T-helper 1 cell treated with Interleukin-12 subunit alpha and Interleukin-12 subunit beta and Interleukin-4 antibody, amounts not matched to agents 30 μg/mL and 1 μg/mL, for 36 hours (primary cell): Measurements from ENCODE around the gene MYOD1.

Source experiments
- H3K27ac Mint-ChIP-seq: one replicate; pipeline ENCODE4 v1.8.0; 2021; ENCODE audit warnings: mild to moderate bottlenecking, mixed read lengths
- H3K27me3 Mint-ChIP-seq: one replicate; pipeline ENCODE4 v1.8.0; 2021; ENCODE audit warnings: low read depth, mixed read lengths
- H3K36me3 Mint-ChIP-seq: one replicate; pipeline ENCODE4 v1.8.0; 2021; ENCODE audit warnings: low read depth, mixed read lengths
- H3K4me1 Mint-ChIP-seq: one replicate; pipeline ENCODE4 v1.8.0; 2021; ENCODE audit warnings: low read depth, mixed read lengths
- H3K4me3 Mint-ChIP-seq: one replicate; pipeline ENCODE4 v1.8.0; 2021; ENCODE audit warnings: mild to moderate bottlenecking, moderate library complexity, mixed read lengths
- H3K9me3 Mint-ChIP-seq: one replicate; pipeline ENCODE4 v1.8.0; 2021; ENCODE audit warnings: mixed read lengths

MYOD1 gene

DNA sequence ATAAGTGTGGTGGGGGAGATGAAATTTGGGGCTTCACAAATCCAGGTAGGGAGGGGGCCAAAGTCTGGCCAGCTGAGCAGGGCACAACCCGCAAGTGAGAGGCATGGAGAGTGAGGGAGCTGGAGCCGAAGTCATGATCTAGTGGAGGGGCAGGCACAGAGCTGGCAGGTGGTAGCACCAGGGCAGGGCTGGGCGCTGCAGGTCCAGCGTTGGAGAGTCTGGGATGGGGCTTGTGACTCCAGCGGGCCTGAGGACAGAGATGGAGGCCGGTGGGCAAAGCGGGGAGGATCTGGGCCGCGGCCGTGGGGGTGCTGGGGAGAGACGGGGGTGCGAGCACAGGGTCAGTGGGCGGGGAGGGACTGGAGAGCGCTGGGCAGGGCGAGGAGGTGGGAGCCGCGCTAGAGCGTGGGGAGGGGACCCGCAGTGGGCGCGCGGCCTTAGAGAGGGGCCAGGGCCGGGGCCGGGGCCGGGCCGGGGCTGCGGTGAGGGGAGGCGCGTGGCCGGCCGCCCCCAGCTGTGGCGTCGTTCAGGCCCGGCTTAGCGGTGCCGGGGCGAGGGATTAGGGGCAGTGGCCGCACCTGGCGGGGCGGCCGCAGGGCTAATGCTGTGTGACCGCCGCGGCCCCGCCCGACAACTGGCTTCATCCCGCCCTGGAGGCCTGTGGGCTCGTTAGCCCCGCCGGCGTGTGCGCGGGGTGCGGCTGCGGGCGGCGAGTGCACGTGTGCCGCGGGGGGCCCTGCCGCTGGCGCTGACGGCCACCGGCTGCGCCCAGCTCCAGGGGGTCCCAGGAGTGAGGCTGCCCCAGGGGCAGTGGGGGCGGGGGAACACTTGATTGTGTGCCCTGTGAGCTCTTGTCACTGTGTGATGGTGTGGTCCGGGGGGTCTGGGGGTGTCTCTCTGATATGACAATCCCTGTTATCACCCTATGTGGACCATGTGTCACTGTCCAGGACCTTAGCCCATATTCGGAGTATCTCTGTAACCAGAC, 23.6 kb upstream of the MYOD1 start:
- Mint-ChIP-seq H3K36me3 (no peaks in the 10 kb centered on the region), H3K4me3 (no peak overlapping the region), H3K4me1 (no peaks in the 10 kb centered on the region), H3K9me3 (no peaks in the 10 kb centered on the region), H3K27ac (no peak overlapping the region), H3K27me3 (peaks cover 59% of the 10 kb centered on the region)

GRCh38 chr11:17696741-17697140, 22.6 kb upstream of the MYOD1 start:
- Mint-ChIP-seq H3K36me3 (no peaks in the 10 kb centered on the region), H3K4me3 (no peak overlapping the region), H3K9me3 (no peaks in the 10 kb centered on the region), H3K27ac (no peak overlapping the region), H3K4me1 (no peaks in the 10 kb centered on the region), H3K27me3 (peaks cover 51% of the 10 kb centered on the region)

GRCh38 chr11:17697175-17697949, 22.0 kb upstream of the MYOD1 start:
- Mint-ChIP-seq H3K4me1 (no peaks in the 10 kb centered on the region), H3K9me3 (no peaks in the 10 kb centered on the region), H3K27ac (no peak overlapping the region), H3K4me3 (no peak overlapping the region), H3K27me3 (peaks cover 50% of the 10 kb centered on the region), H3K36me3 (no peaks in the 10 kb centered on the region)

GRCh38 chr11:17699147-17700114, 19.9 kb upstream of the MYOD1 start:
- Mint-ChIP-seq H3K27ac (no peak overlapping the region), H3K4me1 (no peaks in the 10 kb centered on the region), H3K27me3 (peaks cover 36% of the 10 kb centered on the region), H3K9me3 (no peaks in the 10 kb centered on the region), H3K4me3 (no peak overlapping the region), H3K36me3 (no peaks in the 10 kb centered on the region)

DNA sequence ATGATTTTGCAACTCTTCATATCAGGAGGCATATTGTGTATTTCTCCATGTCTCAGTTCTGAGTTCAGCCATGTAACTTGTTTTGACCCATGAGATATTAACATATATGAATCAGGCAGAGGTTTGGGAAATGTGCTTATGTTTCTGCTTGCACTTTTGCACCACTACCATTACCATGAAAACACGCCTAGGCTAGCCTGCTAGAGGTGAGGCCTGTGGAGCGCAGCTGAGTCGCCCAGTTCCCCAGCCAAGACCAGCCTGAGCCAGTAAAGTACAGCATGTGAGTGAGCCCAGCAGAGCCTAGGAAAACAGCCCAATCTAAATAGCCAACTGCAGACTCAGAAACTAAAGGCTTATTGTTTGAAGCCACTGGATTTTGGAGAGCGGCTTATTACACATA, 18.4 kb upstream of the MYOD1 start:
- no peaks in the 10 kb centered on the region for H3K36me3 Mint-ChIP-seq
- no peak overlapping the region for H3K27ac Mint-ChIP-seq
- H3K9me3 Mint-ChIP-seq, result no peaks in the 10 kb centered on the region
- peaks cover 27% of the 10 kb centered on the region for H3K27me3 Mint-ChIP-seq
- no peak overlapping the region for H3K4me3 Mint-ChIP-seq
- H3K4me1 Mint-ChIP-seq, result no peaks in the 10 kb centered on the region

DNA sequence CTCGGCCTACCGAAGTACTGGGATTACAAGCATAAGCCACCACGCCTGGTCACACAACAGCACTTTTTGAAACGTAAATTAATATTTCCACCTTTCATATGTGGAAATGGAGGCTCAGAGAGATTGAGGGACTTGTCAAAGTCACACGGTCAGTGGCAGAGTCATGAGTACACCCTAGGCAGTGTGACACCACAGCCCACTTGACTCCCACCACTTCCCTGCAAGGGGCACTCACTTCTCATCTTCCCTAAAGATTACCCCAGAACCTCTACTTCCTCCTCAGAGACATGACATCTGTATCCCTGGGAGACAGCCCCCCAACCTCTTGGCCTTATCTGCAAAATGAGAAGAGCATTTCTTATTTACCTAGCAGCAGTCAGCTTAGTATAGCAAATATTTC, 16.5 kb upstream of the MYOD1 start:
- Mint-ChIP-seq H3K4me1 (no peaks in the 10 kb centered on the region), H3K9me3 (no peaks in the 10 kb centered on the region), H3K36me3 (no peaks in the 10 kb centered on the region), H3K27ac (no peak overlapping the region), H3K27me3 (peaks cover 11% of the 10 kb centered on the region), H3K4me3 (no peak overlapping the region)

DNA sequence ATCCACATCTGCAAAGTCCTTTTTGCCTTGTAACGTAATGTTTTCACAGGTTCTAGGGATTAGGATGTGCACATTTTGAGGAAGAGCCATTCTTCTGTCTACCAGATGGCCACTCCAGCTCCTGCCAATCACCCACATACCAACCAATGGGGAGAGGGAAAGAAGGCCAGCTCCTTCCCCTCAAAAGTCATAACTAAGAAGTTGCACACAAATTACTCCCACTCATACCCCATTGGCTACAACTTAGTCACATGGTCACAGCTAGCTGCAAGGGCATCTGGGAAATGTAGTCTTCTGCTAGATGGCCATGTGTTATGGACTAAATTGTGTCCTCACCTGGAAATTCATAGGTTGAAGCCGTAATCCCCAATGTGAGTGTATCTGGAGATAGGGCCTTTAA, 15.4 kb upstream of the MYOD1 start:
- Mint-ChIP-seq H3K9me3 (no peaks in the 10 kb centered on the region), H3K27me3 (peaks cover 3% of the 10 kb centered on the region), H3K4me1 (no peaks in the 10 kb centered on the region), H3K36me3 (no peaks in the 10 kb centered on the region), H3K4me3 (no peak overlapping the region), H3K27ac (no peak overlapping the region)

DNA sequence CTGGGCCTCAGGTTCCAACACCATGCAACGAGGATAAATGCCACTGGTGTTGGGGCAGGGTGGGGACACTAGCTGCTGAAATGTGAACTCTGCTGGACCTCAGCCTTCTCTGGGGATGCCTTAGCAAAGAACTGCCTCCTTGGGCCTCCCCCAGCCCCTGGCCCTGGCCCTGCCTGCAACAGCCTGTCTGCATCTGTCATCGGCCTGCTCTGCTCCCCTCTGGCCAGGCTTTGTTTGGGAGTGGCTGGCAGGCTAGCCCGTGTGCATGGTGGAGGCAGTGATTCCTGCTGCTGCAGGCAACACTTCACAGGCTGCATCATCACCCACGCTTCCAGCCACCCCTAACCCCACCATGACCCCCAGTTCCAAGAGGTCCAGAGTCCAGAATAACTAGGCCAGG, 11.5 kb upstream of the MYOD1 start:
- H3K4me3 Mint-ChIP-seq, result no peak overlapping the region
- no peaks in the 10 kb centered on the region for H3K9me3 Mint-ChIP-seq
- no peak overlapping the region for H3K27ac Mint-ChIP-seq
- H3K4me1 Mint-ChIP-seq, result no peaks in the 10 kb centered on the region
- no peaks in the 10 kb centered on the region for H3K36me3 Mint-ChIP-seq
- peaks cover 8% of the 10 kb centered on the region for H3K27me3 Mint-ChIP-seq

- no peaks in the 10 kb centered on the region for H3K36me3 Mint-ChIP-seq
- H3K4me1 Mint-ChIP-seq, result no peaks in the 10 kb centered on the region
- H3K4me3 Mint-ChIP-seq, result no peak overlapping the region
- H3K27ac Mint-ChIP-seq, result no peak overlapping the region
- H3K9me3 Mint-ChIP-seq, result no peaks in the 10 kb centered on the region
- peaks cover 5% of the 10 kb centered on the region for H3K27me3 Mint-ChIP-seq
Measured at GRCh38 chr11:17711836-17712235, 7.5 kb upstream of the MYOD1 start.

DNA sequence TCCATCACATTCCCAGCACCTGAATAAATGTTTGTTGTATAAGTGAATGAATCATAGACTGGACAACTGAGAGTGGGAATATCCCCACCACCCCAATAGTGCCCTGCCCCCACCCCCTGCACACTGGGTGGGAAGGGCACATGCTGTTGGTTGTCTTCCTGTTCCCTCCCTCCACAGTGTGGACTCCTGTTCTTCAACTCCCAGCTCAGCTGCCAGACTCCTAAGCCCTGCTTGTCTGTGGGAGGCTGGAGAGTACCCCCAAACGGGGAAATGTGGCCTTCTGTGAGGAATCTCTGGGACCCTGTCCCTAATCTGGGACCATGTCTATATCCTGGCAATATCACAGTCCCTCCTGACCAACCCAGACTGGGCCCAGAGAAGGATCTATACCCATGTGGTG, 5.5 kb upstream of the MYOD1 start:
- H3K27me3 Mint-ChIP-seq, result peaks cover 5% of the 10 kb centered on the region
- no peak overlapping the region for H3K4me3 Mint-ChIP-seq
- no peaks in the 10 kb centered on the region for H3K4me1 Mint-ChIP-seq
- no peak overlapping the region for H3K27ac Mint-ChIP-seq
- no peaks in the 10 kb centered on the region for H3K36me3 Mint-ChIP-seq
- no peaks in the 10 kb centered on the region for H3K9me3 Mint-ChIP-seq

- H3K36me3 Mint-ChIP-seq, result no peaks in the 10 kb centered on the region
- H3K9me3 Mint-ChIP-seq, result no peaks in the 10 kb centered on the region
- no peak overlapping the region for H3K4me3 Mint-ChIP-seq
Measured at GRCh38 chr11:17714356-17714854, 5.0 kb upstream of the MYOD1 start.

DNA sequence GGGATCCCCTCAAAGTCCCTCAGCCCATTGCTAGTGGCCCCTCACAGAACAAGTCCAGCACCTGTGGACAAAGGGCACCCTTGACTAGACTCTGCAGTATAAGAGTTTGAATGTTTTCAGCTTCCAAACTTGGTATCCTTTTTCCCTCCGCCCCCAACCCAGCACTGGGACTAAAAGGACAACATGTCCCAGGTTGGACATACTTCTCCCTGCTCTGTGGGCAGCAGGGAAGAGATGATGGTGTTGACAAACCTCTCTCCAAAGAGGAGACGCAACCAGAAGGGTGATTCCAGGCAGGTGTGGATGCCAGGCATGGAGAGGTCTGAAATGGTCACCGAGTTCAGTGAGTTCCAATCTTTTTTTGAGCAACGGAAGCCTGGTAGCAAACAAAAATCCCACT, 4.5 kb upstream of the MYOD1 start:
- peaks cover 8% of the 10 kb centered on the region for H3K27me3 Mint-ChIP-seq
- no peaks in the 10 kb centered on the region for H3K9me3 Mint-ChIP-seq
- no peak overlapping the region for H3K4me3 Mint-ChIP-seq
- H3K27ac Mint-ChIP-seq, result no peak overlapping the region
- no peaks in the 10 kb centered on the region for H3K4me1 Mint-ChIP-seq
- no peaks in the 10 kb centered on the region for H3K36me3 Mint-ChIP-seq

More at GRCh38 chr11:17714356-17714854, 5.0 kb upstream of the MYOD1 start:
- H3K4me1 Mint-ChIP-seq, result no peaks in the 10 kb centered on the region
- no peak overlapping the region for H3K27ac Mint-ChIP-seq
- peaks cover 8% of the 10 kb centered on the region for H3K27me3 Mint-ChIP-seq

DNA sequence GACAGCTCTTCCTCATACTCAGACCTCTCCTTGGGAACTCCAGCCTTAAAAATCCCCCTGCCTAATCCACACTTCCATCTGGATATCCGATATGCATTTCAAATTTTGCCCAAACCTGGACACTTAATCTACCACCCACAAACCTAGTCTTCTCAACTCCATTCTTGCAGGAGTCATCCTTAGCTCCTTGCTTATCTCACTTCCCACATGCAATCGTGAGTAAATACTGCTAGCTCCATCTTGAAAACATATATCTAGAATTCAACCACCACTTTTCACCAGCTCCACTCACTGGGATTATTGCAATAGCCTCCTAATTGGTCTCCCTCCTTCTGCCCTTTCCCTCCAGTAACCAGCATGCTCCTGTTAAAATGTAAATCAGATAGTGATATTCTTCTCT, 2.6 kb upstream of the MYOD1 start:
- Mint-ChIP-seq H3K27me3 (peaks cover 18% of the 10 kb centered on the region), H3K4me3 (no peak overlapping the region), H3K27ac (no peak overlapping the region), H3K4me1 (no peaks in the 10 kb centered on the region), H3K9me3 (no peaks in the 10 kb centered on the region), H3K36me3 (no peaks in the 10 kb centered on the region)

GRCh38 chr11:17718015-17718414, 1.4 kb upstream of the MYOD1 start:
- Mint-ChIP-seq H3K36me3 (no peaks in the 10 kb centered on the region), H3K4me1 (no peaks in the 10 kb centered on the region), H3K27me3 (peaks cover 26% of the 10 kb centered on the region), H3K9me3 (no peaks in the 10 kb centered on the region), H3K4me3 (no peak overlapping the region), H3K27ac (no peak overlapping the region)
